GM12865 (cell line): Measurements from ENCODE around the gene POLR1G.
A peak's percentile ranks its signal among the peaks of the same experiment; 100 is the strongest.

Source experiments
- DNase-seq: peaks from one replicate; pipeline ENCODE4 v3.0.0; 2010; ENCODE audit warnings: low read depth
- H3K4me3 ChIP-seq: 2 replicates; pipeline ENCODE4 v1.5.1; 2011; ENCODE audit warnings: mild to moderate bottlenecking, low read depth, low read length, control low read depth
- CTCF ChIP-seq: IDR thresholded peaks from 2 replicates; pipeline ENCODE4 v1.5.1; 2011; ENCODE audit warnings: low read length, control low read depth, low read depth, inconsistent platforms; ENCODE audit not compliant: insufficient read depth; ENCODE audit errors: missing control alignments

POLR1G gene

GRCh38 chr19:45414468-45414867 is 8.0 kb downstream of the POLR1G start:
- no peak overlapping the region for H3K4me3 ChIP-seq
- DNase-seq = no peak
- TF ChIP-seq CTCF = no peak

GRCh38 chr19:45417151-45417550 is 10.7 kb downstream of the POLR1G start:
- no peak for TF ChIP-seq CTCF
- no peak overlapping the region for H3K4me3 ChIP-seq
- DNase-seq = no peak

GRCh38 chr19:45418802-45419201 is 12.4 kb downstream of the POLR1G start:
- TF ChIP-seq CTCF = no peak
- H3K4me3 ChIP-seq = no peak overlapping the region
- DNase-seq = no peak

GRCh38 chr19:45419396-45419795 is 13.0 kb downstream of the POLR1G start:
- DNase-seq = peak; percentile 86
- peak overlapping the region; percentile 4; the same call in 1 of the 2 replicates for H3K4me3 ChIP-seq
- TF ChIP-seq CTCF = no peak

GRCh38 chr19:45419895-45420294 is 13.5 kb downstream of the POLR1G start:
- no peak for TF ChIP-seq CTCF
- no peak overlapping the region for H3K4me3 ChIP-seq
- DNase-seq = no peak

GRCh38 chr19:45420356-45420755 is 13.9 kb downstream of the POLR1G start:
- H3K4me3 ChIP-seq = no peak overlapping the region
- DNase-seq = no peak
- no peak for TF ChIP-seq CTCF

- DNase-seq = no peak
- TF ChIP-seq CTCF = no peak
- no peak overlapping the region for H3K4me3 ChIP-seq
Measured at GRCh38 chr19:45420871-45421270, 14.4 kb downstream of the POLR1G start.
